GM21528 (cell line): ENCODE data around the gene P3H1.
"Not testable (repeated sequence)": the region's sequence is repeated elsewhere in the genome, so short reads cannot be mapped to it uniquely, and the experiment has no call there.

Source experiments
- ATAC-seq: cut with Tn5 transposase; IDR thresholded peaks from one replicate; pipeline ENCODE4 v1.9.1; 2021; ENCODE audit warnings: mild to moderate bottlenecking, moderate library complexity; ENCODE audit not compliant: unreplicated experiment, low FRiP score

P3H1 gene

GRCh38 chr1:42734201-42735035 lies 32.4 kb downstream of the P3H1 start:
- no peak for ATAC-seq

DNA sequence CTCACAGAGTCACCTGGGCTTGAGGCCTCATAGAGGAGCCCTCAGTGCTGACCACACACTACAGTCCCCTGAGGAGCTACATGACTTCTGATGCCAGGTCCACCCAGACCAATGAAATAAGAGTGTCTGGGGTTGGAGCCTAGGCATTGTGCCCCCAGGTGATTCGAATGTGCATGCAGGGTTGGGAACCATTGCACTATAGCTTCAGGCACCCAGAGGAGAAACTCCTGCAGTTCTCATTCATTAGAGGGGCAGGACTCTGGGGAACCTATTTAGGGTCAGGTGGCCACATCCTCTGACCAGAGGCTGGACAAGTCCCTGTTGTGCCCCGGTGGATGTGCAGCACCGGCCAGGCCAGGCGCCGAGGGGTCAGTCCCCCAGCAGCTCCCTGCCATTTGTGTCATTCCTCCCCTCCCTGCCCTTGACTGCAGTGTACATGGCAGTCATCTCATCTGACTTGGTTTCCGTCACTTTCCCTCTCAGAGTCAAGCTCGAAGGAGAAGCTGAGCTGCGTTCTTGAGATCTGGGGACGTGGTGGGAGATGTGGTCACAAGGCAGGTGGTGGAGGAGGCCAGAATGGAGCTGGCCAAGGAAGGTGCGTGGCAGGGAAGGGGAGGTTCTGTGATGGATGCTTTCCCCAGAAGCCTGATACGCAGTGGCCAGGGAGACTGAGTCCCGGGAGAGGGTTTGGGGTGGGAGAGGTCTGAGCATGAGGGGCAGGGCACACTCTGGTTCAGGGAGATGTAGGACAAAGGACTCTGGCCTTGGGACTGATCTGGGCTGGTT lies 33.2 kb downstream of the P3H1 start:
- no peak for ATAC-seq

DNA sequence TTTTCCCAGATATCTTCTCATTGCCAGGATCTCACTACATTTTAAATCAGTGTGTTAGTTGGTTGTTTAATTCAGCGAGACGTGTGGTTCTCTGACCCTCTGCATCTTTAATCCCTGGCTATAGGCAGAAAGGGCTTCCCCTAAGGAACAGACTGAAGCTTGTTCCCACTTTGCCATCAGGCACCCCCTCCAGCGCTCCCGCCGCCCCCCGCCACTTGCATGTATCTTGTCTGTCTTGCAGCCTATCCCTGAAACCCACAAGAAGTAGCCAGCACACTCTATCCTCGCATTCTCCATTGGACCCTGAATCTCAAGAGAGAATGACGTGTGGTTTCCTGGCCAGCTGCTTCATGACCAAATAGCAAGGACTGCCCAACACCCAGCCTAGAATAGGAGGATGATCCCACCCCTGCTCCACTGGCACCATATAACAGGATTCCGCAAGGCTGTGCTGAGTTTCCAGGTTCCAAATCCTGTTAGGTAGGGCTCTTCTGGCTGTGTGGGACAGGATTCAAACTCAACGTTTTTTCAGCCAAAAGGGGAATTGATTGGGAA lies 34.6 kb downstream of the P3H1 start:
- ATAC-seq, result no peak

DNA sequence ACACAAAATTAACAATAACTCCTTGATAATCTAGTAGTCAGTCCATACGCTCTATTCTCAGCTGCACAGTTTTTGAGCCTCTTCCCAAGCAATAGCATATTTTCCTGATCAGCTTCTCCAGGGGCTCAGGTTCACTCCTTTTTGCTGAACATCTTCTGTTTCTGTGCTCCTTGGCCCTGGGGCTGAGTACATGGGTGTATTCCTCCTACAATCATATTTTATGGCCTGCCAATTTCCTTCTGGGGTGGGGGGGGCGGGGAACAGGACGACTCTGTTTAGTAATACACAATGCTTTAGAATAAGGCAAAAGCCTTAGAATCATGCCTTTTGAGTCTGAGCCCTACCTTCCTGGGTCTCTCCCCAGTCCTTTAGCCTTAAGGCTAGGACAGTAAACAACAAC lies 35.2 kb downstream of the P3H1 start:
- no peak for ATAC-seq

DNA sequence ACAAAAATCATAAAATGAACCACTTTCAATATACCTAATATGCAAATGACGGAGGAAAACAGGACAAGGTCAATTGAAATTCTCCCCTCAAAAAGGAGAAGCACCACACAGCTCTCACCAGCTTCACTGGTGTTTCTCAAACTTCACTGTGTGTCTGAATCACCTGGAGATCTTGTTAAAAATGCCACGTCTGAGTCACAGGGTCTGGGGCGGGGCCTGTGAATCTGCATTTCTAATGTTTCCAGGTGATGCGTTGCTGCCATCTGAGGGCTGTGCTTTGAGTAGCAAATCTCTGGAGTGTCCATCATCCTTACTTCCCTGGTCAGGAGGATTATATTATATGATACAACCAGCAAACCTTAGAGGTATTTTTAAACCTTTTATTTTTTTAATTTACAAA lies 35.8 kb downstream of the P3H1 start:
- ATAC-seq, result no peak

DNA sequence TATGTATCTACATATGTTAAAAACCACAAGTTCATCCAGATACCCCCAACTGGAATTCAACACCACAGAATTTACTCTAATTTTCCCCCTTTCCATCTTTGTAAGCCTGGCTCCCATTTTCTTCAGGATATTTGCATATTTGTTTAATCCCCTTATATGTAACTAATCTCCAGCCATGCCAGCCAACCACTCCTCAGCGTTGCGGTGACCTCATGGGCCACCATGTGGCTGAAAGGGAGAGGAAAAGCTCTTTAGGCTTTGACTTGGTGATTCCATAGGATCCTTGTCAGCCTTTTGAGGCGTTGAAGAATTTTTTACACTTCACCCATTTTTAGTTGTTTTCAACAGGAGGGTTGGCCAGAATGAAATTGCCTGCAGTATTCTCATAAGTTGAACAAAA lies 36.8 kb downstream of the P3H1 start:
- no peak for ATAC-seq

- not testable (repeated sequence) for ATAC-seq
Observed at GRCh38 chr1:42725820-42726219, 41.0 kb downstream of the P3H1 start.

DNA sequence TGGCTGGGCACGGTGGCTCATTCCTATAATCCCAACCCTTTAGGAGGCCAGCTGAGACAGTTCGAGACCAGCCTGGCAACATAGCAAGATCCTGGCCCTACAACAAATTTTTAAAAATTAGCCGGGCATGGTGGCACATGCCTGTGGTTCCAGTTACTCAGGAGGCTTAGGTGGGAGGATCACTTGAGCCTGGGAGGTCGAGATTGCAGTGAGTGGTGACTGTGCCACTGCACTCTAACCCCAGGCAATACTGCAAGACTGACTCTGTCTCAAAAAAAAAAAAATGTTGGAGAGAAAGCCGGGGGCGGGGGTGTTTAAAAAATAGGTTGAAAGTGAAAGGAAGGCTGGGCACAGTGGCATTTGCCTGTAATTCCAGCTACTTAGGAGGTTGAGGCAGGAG lies 43.3 kb downstream of the P3H1 start:
- ATAC-seq, result no peak

- ATAC-seq, result not testable (repeated sequence)
Observed at GRCh38 chr1:42722403-42722802, 44.4 kb downstream of the P3H1 start.

DNA sequence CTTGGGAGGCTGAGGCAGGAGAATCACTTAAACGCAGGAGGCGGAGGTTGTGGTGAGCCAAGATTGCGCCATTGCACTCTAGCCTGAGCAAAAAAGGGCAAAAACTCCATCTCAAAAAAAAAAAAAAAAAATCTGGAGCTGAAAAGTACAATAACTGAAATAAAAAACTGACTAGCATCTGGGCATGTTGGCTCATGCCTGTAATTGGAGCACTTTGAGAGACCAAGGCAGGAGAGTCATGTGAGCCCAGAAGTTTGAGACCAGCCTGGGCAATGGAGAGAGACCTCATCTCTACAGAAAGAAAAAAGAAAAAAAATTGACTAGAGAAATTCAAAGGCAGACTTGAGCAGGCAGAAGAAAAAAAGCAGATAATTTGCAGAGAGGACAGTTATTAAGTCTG lies 44.9 kb downstream of the P3H1 start:
- no peak for ATAC-seq

- ATAC-seq, result no peak
Observed at GRCh38 chr1:42720868-42721267, 46.0 kb downstream of the P3H1 start.

GRCh38 chr1:42714441-42714840 lies 52.4 kb downstream of the P3H1 start:
- not testable (repeated sequence) for ATAC-seq

DNA sequence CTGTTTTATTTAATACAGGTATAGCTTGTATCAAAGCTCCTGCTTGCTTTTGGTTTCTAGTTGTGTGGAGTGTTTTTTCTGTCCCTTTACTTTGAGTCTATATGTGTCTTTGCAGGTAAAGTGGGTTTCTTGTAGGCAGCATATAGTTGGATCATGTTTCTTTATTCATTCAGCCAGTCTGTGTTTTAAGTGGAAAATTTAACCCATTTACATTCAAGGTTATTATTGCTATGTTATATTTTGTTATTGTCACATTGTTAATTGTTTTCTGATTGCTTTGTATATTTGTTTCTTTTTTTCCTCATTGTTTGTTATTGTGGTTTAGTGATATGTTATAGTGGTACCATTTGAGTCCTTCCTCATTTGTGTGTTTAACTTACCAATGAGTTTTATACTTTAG lies 53.5 kb downstream of the P3H1 start:
- no peak for ATAC-seq

DNA sequence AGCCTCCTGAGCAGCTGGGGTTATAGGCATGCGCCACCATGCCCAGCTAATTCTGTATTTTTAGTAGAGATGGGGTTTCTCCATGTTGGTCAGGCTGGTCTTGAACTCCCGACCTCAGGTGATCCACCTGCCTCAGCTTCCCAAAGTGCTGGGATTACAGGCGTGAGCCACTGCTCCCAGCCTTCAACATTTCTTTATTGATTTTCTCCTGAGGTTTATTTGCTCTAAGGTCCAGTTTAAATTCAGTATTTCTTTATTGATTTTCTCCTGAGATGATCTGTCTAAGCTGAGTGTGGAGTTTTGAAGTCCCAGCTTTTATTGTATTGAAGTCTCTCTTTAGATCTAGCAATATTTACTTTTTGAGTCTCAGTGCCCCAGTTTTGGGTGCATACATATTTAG lies 54.0 kb downstream of the P3H1 start:
- not testable (repeated sequence) for ATAC-seq

DNA sequence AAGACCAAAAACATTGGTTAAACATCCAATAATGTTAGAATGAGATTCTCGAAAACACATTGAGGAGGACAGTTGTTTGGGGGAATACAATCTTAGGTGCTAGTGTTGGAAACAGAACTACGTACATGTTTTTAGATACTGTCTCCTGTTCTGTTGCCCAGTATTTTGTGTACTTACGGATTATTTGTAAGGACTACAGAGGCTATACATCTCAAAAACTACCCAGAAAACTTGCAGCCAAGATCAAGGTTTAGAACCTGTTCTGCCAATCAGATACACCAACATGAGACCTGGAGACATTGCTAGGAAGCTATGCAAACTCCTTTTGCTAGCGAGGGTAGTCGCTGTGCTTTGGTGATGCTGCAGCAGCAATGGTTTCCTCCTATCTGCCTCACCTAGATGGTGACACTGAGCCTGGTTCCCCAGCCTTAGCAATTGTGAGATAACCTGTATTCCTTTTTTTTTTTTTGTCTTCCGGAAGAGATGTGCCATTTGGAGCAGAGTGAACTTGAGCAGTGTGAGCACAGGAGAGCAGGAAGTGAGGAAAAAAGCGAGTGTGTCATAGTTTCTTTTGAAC lies 62.9 kb downstream of the P3H1 start:
- ATAC-seq, result no peak

GRCh38 chr1:42700006-42700405 lies 66.8 kb downstream of the P3H1 start:
- no peak for ATAC-seq

- no peak for ATAC-seq
Observed at GRCh38 chr1:42698081-42698813, 68.6 kb downstream of the P3H1 start.
